Smooth muscle cell (in vitro differentiated cells): ENCODE results near the gene GAP43. TPM values are rescaled to one million over a fixed set of nuclear protein-coding genes. Genes with fewer than 3 reads are reported as not detected.
A peak's percentile ranks its signal among the peaks of the same experiment; 100 is the strongest.

Source experiments
- DNase-seq: peaks from one replicate; lab custom pipeline; 2025; ENCODE audit not compliant: unreplicated experiment; lab: John Stamatoyannopoulos, UW
- H2AFZ ChIP-seq: fragments of 200-600 bp; sonication (generic); 2 replicates; pipeline ENCODE4 v1.6.0; 2016; ENCODE audit warnings: antibody characterized with exemption, low read depth, mild to moderate bottlenecking
- H3F3A ChIP-seq: fragments of 200-600 bp; sonication (generic); 2 replicates; pipeline ENCODE4 v1.6.0; 2017; ENCODE audit warnings: antibody characterized with exemption, low read depth
- H3K27ac ChIP-seq: fragments of 200-600 bp; sonication (generic); 2 replicates; pipeline ENCODE4 v1.5.1; 2016; ENCODE audit warnings: low read depth, mild to moderate bottlenecking
- H3K27me3 ChIP-seq: fragments of 200-600 bp; sonication (generic); 2 replicates; pipeline ENCODE4 v1.6.1; 2016; ENCODE audit warnings: low read depth, mild to moderate bottlenecking
- H3K36me3 ChIP-seq: fragments of 200-600 bp; sonication (generic); 2 replicates; pipeline ENCODE4 v1.5.1; 2016; ENCODE audit warnings: low read depth
- H3K4me1 ChIP-seq: fragments of 200-600 bp; sonication (generic); 2 replicates; pipeline ENCODE4 v1.5.1; 2016; ENCODE audit warnings: low read depth
- H3K4me2 ChIP-seq: fragments of 200-600 bp; sonication (generic); 2 replicates; pipeline ENCODE4 v1.6.0; 2016; ENCODE audit warnings: mild to moderate bottlenecking
- H3K4me3 ChIP-seq: fragments of 200-600 bp; sonication (generic); 2 replicates; pipeline ENCODE4 v1.5.1; 2016; ENCODE audit warnings: mild to moderate bottlenecking
- H3K79me2 ChIP-seq: fragments of 200-600 bp; sonication (generic); 2 replicates; pipeline ENCODE4 v1.6.0; 2016; ENCODE audit warnings: low read depth, mild to moderate bottlenecking
- H3K9ac ChIP-seq: fragments of 200-600 bp; sonication (generic); 2 replicates; pipeline ENCODE4 v1.6.0; 2016; ENCODE audit warnings: low read depth
- H3K9me3 ChIP-seq: fragments of 200-600 bp; sonication (generic); replicated peaks from 2 replicates; pipeline ENCODE4 v1.5.1; 2016; ENCODE audit warnings: low read depth
- H4K20me1 ChIP-seq: fragments of 200-600 bp; sonication (generic); 2 replicates; pipeline ENCODE4 v1.6.0; 2016; ENCODE audit warnings: low read depth
- CTCF ChIP-seq: fragments of 200-600 bp; sonication (generic); IDR thresholded peaks from 2 replicates; pipeline ENCODE4 v1.5.1; 2017; ENCODE audit warnings: borderline replicate concordance, mild to moderate bottlenecking, antibody characterized with exemption; ENCODE audit not compliant: insufficient read depth, poor library complexity, severe bottlenecking
- WGBS: methylation state at CpG from one replicate; pipeline ENCODE4 v1.1.7; 2016; ENCODE audit warnings: low lambda C conversion rate; 5-methylcytosine and 5-hydroxymethylcytosine counted together
- polyA plus RNA-seq: library from polyadenylated mRNA; unstranded; fragments of >200 nt; fragmentation: Nextera tagmentation; extraction: Ambion mirVana; gene quantifications from 2 replicates; pipeline ENCODE4 v1.2.1, GENCODE V29; 2016
- total RNA-seq: library from RNA; depleted of rRNA; stranded (reverse); fragments of >200 nt; gene quantifications from 2 replicates; pipeline ENCODE4 v1.2.3, GENCODE V29; 2014

GAP43 gene
- total and polyA plus RNA-seq, 2 experiments from 2014 or later = 5.3 to 11.7 TPM

- peak; percentile 24 for DNase-seq
- peaks cover 25% of the 10 kb centered on the region for H3K4me1 ChIP-seq
- no peaks in the 10 kb centered on the region for H4K20me1 ChIP-seq
- peak overlapping the region; percentile 84 for H2AFZ ChIP-seq
- H3K27me3 ChIP-seq = no peaks in the 10 kb centered on the region
- H3K4me3 ChIP-seq = peak overlapping the region; percentile 63
- H3K27ac ChIP-seq = peak overlapping the region; percentile 94
- TF ChIP-seq CTCF = no peak
- no peaks in the 10 kb centered on the region for H3K36me3 ChIP-seq
- peaks cover 20% of the 10 kb centered on the region for H3F3A ChIP-seq
- H3K4me2 ChIP-seq = peak overlapping the region; percentile 90
- WGBS = 2% methylated on average over 58 of the region's 58 CpGs
- no peaks in the 10 kb centered on the region for H3K9me3 ChIP-seq
- peak overlapping the region; percentile 87 for H3K9ac ChIP-seq
- no peaks in the 10 kb centered on the region for H3K79me2 ChIP-seq
Observed at GRCh38 chr3:115658337-115659181, 35.2 kb downstream of the GAP43 start.

GRCh38 chr3:115659253-115660220, 36.2 kb downstream of the GAP43 start:
- peak overlapping the region; percentile 84 for H2AFZ ChIP-seq
- no peaks in the 10 kb centered on the region for H3K79me2 ChIP-seq
- H3K9me3 ChIP-seq = no peaks in the 10 kb centered on the region
- H3K36me3 ChIP-seq = no peaks in the 10 kb centered on the region
- peak overlapping the region; percentile 94 for H3K27ac ChIP-seq
- DNase-seq = no peak
- peak overlapping the region; percentile 63 for H3K4me3 ChIP-seq
- H4K20me1 ChIP-seq = no peaks in the 10 kb centered on the region
- no peak for TF ChIP-seq CTCF
- peaks cover 20% of the 10 kb centered on the region for H3F3A ChIP-seq
- H3K9ac ChIP-seq = peak overlapping the region; percentile 87
- H3K4me2 ChIP-seq = peak overlapping the region; percentile 90
- WGBS = 65% methylated on average over 12 of the region's 12 CpGs
- peaks cover 25% of the 10 kb centered on the region for H3K4me1 ChIP-seq
- no peaks in the 10 kb centered on the region for H3K27me3 ChIP-seq

- H3K36me3 ChIP-seq = no peaks in the 10 kb centered on the region
- H3K4me1 ChIP-seq = peaks cover 25% of the 10 kb centered on the region
- TF ChIP-seq CTCF = no peak
- no peaks in the 10 kb centered on the region for H3K9me3 ChIP-seq
- WGBS = 88% methylated on average over 5 of the region's 5 CpGs
- H2AFZ ChIP-seq = no peak overlapping the region
- no peak for DNase-seq
- no peak overlapping the region for H3K4me2 ChIP-seq
- H3K27ac ChIP-seq = no peak overlapping the region
- H4K20me1 ChIP-seq = no peaks in the 10 kb centered on the region
- no peak overlapping the region for H3K4me3 ChIP-seq
- H3F3A ChIP-seq = peaks cover 20% of the 10 kb centered on the region
- H3K79me2 ChIP-seq = no peaks in the 10 kb centered on the region
- no peaks in the 10 kb centered on the region for H3K27me3 ChIP-seq
- H3K9ac ChIP-seq = no peak overlapping the region
Observed at GRCh38 chr3:115660646-115661337, 37.5 kb downstream of the GAP43 start.
